Hepatic stellate cell (primary cell): ENCODE measurements around the gene FBXO9.
"Not testable (repeated sequence)": the region's sequence is repeated elsewhere in the genome, so short reads cannot be mapped to it uniquely, and the experiment has no call there.

ENCODE experiments used
- DNase-seq: peaks from one replicate; pipeline ENCODE4 v3.0.0; 2011; ENCODE audit warnings: low spot score

FBXO9 gene

DNA sequence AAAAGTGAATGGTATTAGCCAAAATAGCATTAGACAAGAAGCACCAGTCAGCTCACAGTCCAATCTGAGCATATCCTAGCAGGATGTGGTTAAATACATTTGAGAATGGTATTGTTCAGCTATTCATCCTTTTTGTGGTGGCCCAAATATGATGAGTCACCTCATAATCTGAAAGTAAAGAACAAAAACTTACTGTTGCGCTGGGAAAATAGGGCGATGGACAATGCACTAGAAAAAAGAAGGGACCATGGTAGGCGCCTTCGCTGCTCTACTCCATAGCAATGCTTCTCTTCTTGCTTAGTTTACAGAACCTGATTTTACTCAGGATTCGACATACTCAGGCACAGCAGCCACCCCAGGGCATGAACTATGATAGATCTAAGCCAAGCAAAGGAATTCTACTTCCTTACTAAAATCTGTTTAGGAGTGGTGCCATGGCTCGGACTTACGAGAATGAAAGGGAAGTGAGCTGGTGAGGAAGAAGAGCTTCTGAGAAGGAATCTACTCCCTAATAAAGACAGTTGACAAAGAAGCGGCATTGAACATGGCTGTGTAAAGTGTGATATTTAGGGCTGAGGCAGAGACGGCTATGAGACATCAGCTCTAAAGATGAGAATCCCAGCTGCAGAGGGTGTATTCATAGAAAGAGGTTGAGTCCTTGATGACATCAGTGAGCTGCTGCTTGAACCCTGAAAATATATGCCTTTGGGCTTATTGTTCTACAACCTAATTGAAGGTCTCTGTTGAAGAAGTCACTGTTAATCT is 16.6 kb upstream of the FBXO9 start:
- peak; percentile 36 for DNase-seq

DNA sequence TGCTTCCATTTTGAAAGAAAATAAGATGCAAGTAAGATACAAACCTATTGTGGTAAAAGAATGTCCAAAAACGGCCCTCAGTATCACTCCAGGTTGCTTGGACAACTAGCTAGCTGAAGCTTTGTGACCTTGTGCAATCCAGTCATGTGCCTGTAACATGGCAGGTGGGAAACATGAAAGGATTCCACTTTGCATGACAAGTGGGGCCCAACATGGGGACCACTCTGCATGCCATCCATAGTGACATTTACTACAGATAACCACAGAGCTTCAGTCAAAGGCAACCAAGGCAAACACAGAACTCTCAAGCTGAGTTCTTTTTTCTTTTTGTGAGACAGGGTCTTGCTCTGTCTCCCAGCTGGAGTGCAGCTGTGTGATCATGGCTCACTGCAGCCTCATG is 15.8 kb upstream of the FBXO9 start:
- DNase-seq, result no peak

- DNase-seq, result not testable (repeated sequence)
Measured at GRCh38 chr6:53052152-53052551, 13.1 kb upstream of the FBXO9 start.

DNA sequence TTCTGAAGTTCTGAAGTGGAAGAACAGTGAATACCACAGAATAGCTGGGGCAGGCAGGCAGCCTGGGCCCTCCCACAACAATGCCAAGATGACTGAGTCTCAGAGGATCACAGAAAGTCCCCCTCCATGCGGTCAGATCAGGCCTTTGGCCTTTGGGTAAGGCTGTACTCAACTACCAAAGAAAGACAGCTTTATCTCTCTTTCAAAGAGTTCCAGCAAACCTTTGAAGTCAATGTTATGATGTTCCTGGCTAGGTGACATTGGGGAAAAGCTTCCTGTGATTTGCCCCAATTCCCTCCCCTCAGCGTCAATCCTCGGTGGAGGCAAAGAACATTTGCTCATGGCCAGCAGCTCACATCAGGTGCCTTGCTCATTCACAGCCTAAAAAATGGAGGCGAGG is 10.7 kb upstream of the FBXO9 start:
- DNase-seq, result no peak

- DNase-seq, result no peak
Measured at GRCh38 chr6:53055873-53056272, 9.3 kb upstream of the FBXO9 start.

DNA sequence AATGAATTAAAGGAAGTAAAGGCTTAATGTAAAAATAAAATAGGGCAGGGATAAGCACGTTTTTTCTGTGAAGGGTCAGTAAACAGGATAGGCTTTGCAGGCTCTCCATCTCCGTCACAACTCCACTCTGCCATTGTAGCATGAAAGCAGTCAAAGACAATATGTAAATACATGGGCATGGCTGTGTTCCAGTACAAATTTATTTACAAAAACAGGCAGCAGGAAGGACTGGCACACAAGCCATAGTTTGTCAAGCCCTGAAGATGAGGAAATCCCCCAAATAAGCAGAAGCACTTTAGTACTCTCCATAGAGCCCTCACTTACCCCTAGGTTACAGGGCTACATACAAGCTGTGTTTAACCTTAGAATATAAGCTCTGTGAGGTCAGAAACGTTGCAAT is 8.9 kb upstream of the FBXO9 start:
- no peak for DNase-seq

GRCh38 chr6:53058388-53059195 is 6.6 kb upstream of the FBXO9 start:
- no peak for DNase-seq

- DNase-seq, result no peak
Measured at GRCh38 chr6:53059648-53060589, 5.3 kb upstream of the FBXO9 start.

DNA sequence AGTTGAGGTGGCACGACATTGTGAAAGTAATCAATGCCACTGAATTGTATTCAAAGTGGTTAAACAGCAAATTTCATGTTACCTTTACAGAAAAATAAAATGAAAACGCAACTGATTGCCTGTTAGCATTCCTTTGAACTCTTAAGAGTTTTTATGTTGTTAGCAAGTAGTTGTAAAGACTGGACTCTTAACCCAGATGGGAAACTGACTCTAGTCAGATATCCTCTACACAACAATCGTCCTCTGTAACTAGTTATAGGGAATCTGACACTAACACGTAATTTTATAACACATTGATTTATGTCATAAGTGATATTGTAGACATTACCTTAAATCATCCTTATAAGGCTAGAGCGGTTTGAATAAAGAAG is 3.0 kb upstream of the FBXO9 start:
- DNase-seq, result no peak

DNA sequence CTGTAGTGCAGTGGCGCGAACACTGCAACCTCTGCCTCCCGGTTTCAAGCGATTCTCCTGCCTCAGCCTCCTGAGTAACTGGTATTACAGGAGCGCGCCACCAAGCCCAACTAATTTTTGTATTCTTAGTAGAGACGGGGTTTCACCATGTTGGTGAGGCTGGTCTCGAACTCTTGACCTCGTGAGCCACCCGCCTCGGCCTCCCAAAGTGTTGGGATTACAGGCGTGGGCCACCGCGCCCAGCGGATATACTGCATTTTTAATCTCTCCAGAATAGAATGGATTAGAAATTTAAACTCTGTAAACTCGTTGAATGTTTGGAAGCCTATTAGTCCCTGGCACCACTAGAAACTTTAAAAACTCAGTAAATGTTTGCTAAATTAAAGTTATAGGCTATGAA is 949 bp upstream of the FBXO9 start:
- DNase-seq, result not testable (repeated sequence)

GRCh38 chr6:53064726-53065265 is 408 bp upstream of the FBXO9 start:
- peak; percentile 91 for DNase-seq

DNA sequence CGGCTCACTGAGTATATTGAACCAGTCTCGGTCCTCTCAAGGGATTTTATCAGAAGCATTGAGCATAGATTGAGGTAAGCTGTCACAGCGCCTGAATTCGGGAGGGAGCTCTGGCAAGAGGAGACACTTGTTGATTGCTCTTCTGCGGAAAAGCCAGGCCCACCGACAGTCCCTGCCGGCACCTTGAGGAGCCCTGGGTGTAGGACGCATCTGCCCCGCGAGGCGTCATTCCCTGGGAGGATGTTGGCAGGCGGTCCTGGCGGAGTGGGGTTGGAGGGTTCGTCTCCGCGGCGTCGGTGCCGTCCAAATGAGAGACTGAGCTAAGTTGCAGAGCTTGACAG is 843 bp downstream of the FBXO9 start:
- DNase-seq, result peak; percentile 47

DNA sequence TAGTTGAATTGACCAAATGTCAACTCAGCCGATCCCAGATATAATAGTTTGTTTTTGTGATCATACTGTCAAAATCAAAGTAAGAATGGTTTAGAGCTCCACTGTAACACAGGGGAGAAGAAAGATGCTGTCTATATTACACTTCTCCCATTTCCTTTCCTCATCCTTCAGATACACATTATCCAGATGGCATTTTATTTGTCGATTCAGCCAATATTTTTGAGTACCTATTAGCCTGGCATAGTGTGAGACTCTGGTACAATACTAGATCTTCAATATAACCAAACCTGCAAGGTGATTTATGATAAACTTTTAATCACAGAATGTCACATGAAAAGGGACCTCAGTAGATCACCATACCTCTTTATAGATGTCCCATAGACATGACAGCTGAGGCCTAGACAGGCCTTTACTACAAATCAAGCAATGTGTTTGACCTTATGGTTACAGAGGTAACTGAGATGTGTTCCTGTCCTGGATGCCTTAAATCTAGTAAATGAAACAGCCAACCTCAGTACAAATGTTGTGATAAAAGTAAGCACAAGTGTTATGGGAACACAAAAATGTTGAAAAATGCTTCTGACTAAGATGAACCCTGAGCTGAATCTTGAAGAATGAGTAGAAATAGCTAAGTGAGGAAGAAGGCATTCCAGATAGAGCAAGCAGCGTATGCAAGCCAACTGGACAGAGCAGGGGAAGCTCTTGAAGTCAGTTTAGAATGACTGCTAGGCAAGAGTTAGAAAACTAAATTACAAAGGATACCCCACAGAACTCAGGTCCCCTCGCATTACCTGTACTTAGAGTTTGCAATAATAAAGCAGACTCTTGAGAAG is 1.9 kb downstream of the FBXO9 start:
- no peak for DNase-seq

GRCh38 chr6:53067849-53068361 is 2.7 kb downstream of the FBXO9 start:
- DNase-seq, result no peak

DNA sequence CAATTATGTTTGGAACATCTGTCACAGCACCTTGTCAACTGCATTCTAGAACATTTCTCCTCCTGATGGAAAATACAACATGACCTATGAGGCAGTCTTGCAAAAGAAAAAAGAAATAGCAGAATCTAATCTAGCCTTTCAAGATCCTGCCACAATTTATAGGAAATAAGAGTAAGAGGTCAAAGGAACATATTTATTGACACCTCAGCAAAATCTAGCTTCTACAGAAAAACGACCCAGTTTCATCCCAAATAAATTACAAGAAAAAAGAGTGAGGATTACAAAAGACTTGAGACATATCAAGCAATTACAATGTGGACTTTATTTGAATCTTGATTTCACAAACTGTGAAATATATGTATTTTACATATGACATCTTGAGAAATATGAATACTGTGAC is 4.2 kb downstream of the FBXO9 start:
- DNase-seq, result no peak

DNA sequence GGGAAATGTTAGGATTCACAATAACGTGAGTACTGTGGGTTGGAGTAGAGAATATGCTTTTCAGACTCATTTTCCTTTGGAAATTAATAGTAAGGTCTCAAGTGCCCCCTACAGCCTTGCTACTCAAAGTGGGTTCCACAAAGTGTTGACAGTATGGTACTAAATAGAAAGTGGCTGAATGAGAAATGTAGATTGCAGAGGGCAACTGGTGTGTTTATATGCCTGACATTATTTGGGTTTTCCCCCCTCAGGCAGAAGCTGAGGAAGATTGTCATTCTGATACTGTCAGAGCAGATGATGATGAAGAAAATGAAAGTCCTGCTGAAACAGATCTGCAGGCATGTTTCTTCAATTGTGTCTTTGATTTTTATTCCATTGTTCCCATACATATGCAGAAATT is 5.6 kb downstream of the FBXO9 start:
- no peak for DNase-seq

GRCh38 chr6:53074347-53074746 is 9.1 kb downstream of the FBXO9 start:
- DNase-seq, result no peak

GRCh38 chr6:53080813-53081212 is 15.6 kb downstream of the FBXO9 start:
- no peak for DNase-seq

- no peak for DNase-seq
Measured at GRCh38 chr6:53086302-53086701, 21.1 kb downstream of the FBXO9 start.

DNA sequence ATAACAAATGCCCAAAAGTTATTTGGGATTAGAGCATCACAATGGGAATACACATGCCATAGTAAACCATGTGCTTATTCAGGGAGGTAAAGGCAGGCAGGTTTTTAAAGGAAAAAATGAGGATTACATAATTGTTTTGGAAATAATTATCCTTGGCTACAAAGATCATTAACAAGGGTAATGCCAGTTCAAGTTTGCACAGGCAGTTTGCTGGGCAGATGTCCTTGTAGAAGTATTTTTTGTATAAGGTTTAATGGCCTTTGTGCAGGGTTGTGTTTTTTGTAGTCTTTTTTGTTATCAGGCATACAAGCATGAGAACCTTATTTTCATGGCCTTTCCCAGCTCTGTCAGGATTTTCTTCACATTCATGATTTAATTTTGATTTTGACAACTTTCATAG is 24.7 kb downstream of the FBXO9 start:
- no peak for DNase-seq

DNA sequence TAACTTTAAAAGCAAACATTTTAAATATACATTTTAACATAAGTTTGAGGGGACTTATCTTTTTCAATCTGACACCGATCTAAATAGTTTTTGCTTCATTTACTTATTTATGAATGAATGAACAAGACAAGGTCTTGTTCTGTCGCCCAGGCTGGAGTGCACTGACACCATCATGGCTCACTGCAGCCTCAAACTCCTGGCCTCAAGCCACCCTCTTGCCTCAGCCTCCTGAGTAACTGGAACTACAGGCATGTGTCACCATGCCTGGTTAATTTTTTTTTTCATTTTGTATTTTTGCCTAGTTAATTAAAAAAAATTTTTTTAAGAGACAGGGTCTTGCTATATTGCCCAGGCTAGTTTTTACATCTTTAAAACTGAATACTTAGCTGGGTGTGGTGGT is 25.4 kb downstream of the FBXO9 start:
- no peak for DNase-seq
